ENCODE data around the gene MCOLN1.
"Not testable (repeated sequence)": the region's sequence is repeated elsewhere in the genome, so short reads cannot be mapped to it uniquely, and the experiment has no call there.

Gene MCOLN1

GRCh38 chr19:7526059-7526929, 3.9 kb downstream of the MCOLN1 start:
- no peak for DNase-seq

- DNase-seq, result no peak
These were observed 5.2 kb downstream of the MCOLN1 start for GRCh38 chr19:7527516-7528191.

GRCh38 chr19:7528192-7528519, 5.7 kb downstream of the MCOLN1 start:
- no peak for DNase-seq

- no peak for DNase-seq
These were observed 6.3 kb downstream of the MCOLN1 start for GRCh38 chr19:7528522-7529245.

- no peak for DNase-seq
These were observed 6.8 kb downstream of the MCOLN1 start for GRCh38 chr19:7529246-7529600.

- no peak for DNase-seq
These were observed 7.4 kb downstream of the MCOLN1 start for GRCh38 chr19:7529610-7530490.

GRCh38 chr19:7533281-7533885, 11.0 kb downstream of the MCOLN1 start:
- peak; percentile 57 for DNase-seq

- DNase-seq, result peak; percentile 87
These were observed 11.6 kb downstream of the MCOLN1 start for GRCh38 chr19:7533925-7534480.

- peak; percentile 85 for DNase-seq
These were observed 12.2 kb downstream of the MCOLN1 start for GRCh38 chr19:7534531-7535046.

- peak; percentile 92 for DNase-seq
These were observed 12.9 kb downstream of the MCOLN1 start, which contains the start of gene PNPLA6 for GRCh38 chr19:7535047-7535997. PNPLA6 (plus strand) TSS chr19:7535717; CDS start chr19:7535789, 72 bp downstream.

- DNase-seq, result no peak
These were observed 13.7 kb downstream of the MCOLN1 start for GRCh38 chr19:7535998-7536695.

- not testable (repeated sequence) for DNase-seq
These were observed 16.6 kb downstream of the MCOLN1 start for GRCh38 chr19:7538990-7539389.

GRCh38 chr19:7539827-7540425, 17.5 kb downstream of the MCOLN1 start:
- DNase-seq, result no peak

GRCh38 chr19:7540761-7541474, 18.5 kb downstream of the MCOLN1 start:
- peak; percentile 44 for DNase-seq

- no peak for DNase-seq
These were observed 19.0 kb downstream of the MCOLN1 start for GRCh38 chr19:7541475-7541824.

- DNase-seq, result no peak
These were observed 19.5 kb downstream of the MCOLN1 start for GRCh38 chr19:7541828-7542443.

- no peak for DNase-seq
These were observed 20.3 kb downstream of the MCOLN1 start for GRCh38 chr19:7542556-7543348.
